Neuronal stem cell (in vitro differentiated cells): ENCODE data around the gene CTXN1.
"Not testable (repeated sequence)": the region's sequence is repeated elsewhere in the genome, so short reads cannot be mapped to it uniquely, and the experiment has no call there.

Experiments
- DNase-seq: peaks from one replicate; pipeline ENCODE4 v3.0.0-alpha.2; 2013; ENCODE audit warnings: low spot score
- H2AFZ ChIP-seq: one replicate; pipeline ENCODE4 v1.6.1; 2013; ENCODE audit warnings: mild to moderate bottlenecking, low read length, inconsistent platforms
- H2AK5ac ChIP-seq: 2 replicates; pipeline ENCODE4 v1.6.1; 2013; ENCODE audit warnings: low read depth, mild to moderate bottlenecking, inconsistent platforms, low read length, moderate library complexity, mixed read lengths
- H2BK120ac ChIP-seq: 2 replicates; pipeline ENCODE4 v1.6.1; 2013; ENCODE audit warnings: low read depth, mild to moderate bottlenecking, inconsistent platforms, low read length, moderate library complexity, mixed read lengths
- H2BK12ac ChIP-seq: one replicate; pipeline ENCODE4 v1.6.1; 2013; ENCODE audit warnings: low read length, inconsistent platforms
- H2BK15ac ChIP-seq: 2 replicates; pipeline ENCODE4 v1.6.1; 2013; ENCODE audit warnings: mild to moderate bottlenecking, low read length, inconsistent platforms, mixed read lengths
- H2BK5ac ChIP-seq: one replicate; pipeline ENCODE4 v1.6.1; 2013; ENCODE audit warnings: inconsistent platforms, mild to moderate bottlenecking, low read length, moderate library complexity
- H3K14ac ChIP-seq: one replicate; pipeline ENCODE4 v1.6.1; 2013; ENCODE audit warnings: low read length, inconsistent platforms
- H3K18ac ChIP-seq: 2 replicates; pipeline ENCODE4 v1.6.1; 2013; ENCODE audit warnings: low read length, inconsistent platforms
- H3K23ac ChIP-seq: 2 replicates; pipeline ENCODE4 v1.6.1; 2013; ENCODE audit warnings: low read depth, mild to moderate bottlenecking, mixed read lengths, low read length, inconsistent platforms; ENCODE audit not compliant: poor library complexity
- H3K27ac ChIP-seq: replicated peaks from 3 replicates; pipeline ENCODE4 v1.5.1; 2013; ENCODE audit warnings: low read length, inconsistent platforms
- H3K27me3 ChIP-seq, 3 experiments: 2 replicates each; pipeline ENCODE4 v1.6.1; 2013; ENCODE audit warnings: low read length in 3 of 3, mild to moderate bottlenecking in 2 of 3, inconsistent platforms in 1 of 3, low read depth in 1 of 3, mixed read lengths in 1 of 3, moderate library complexity in 1 of 3; ENCODE audit not compliant: control insufficient read depth in 3 of 3, insufficient read depth in 3 of 3
- H3K36me3 ChIP-seq, 2 donors: replicated peaks in 1 of 2; 2 replicates each; pipeline ENCODE4 v1.6.1; 2013; ENCODE audit warnings: low read length in 2 of 2; ENCODE audit not compliant: control insufficient read depth in 2 of 2, insufficient read depth in 2 of 2
- H3K4ac ChIP-seq: 2 replicates; pipeline ENCODE4 v1.6.1; 2013; ENCODE audit warnings: inconsistent platforms, mild to moderate bottlenecking, low read length, moderate library complexity
- H3K4me1 ChIP-seq, 2 donors: 1 replicate in 1 of 2; 2 replicates in 1 of 2; pipeline ENCODE4 v1.6.1; 2013; ENCODE audit warnings: low read length in 2 of 2, low read depth in 1 of 2; ENCODE audit not compliant: control insufficient read depth in 2 of 2, insufficient read depth in 1 of 2
- H3K4me2 ChIP-seq: one replicate; pipeline ENCODE4 v1.6.1; 2013; ENCODE audit warnings: mild to moderate bottlenecking, low read length, inconsistent platforms; ENCODE audit not compliant: insufficient read depth, poor library complexity, severe bottlenecking
- H3K4me3 ChIP-seq, 2 donors: 2 replicates each; pipeline ENCODE4 v1.5.1; 2013; ENCODE audit warnings: low read length in 2 of 2, mild to moderate bottlenecking in 2 of 2, inconsistent platforms in 1 of 2, moderate library complexity in 1 of 2
- H3K79me1 ChIP-seq: one replicate; pipeline ENCODE4 v1.6.1; 2013; ENCODE audit warnings: low read depth, mild to moderate bottlenecking, inconsistent platforms, low read length, moderate library complexity
- H3K9ac ChIP-seq: one replicate; pipeline ENCODE4 v1.6.1; 2013; ENCODE audit warnings: mild to moderate bottlenecking, low read depth, low read length, inconsistent platforms; ENCODE audit not compliant: poor library complexity
- H3K9me3 ChIP-seq, 2 donors: replicated peaks in 1 of 2; 2 replicates each; pipeline versions ENCODE3 to v1.6.1; 2013; ENCODE audit warnings: low read length in 2 of 2, mild to moderate bottlenecking in 2 of 2, inconsistent platforms in 1 of 2, low read depth in 1 of 2, mixed read lengths in 1 of 2, moderate library complexity in 1 of 2; ENCODE audit not compliant: control insufficient read depth in 2 of 2, insufficient read depth in 1 of 2
- H4K8ac ChIP-seq: one replicate; pipeline ENCODE4 v1.6.1; 2013; ENCODE audit warnings: low read depth, mild to moderate bottlenecking, inconsistent platforms, low read length, moderate library complexity
- H4K91ac ChIP-seq: one replicate; pipeline ENCODE4 v1.6.1; 2013; ENCODE audit warnings: low read length, low read depth, mild to moderate bottlenecking, inconsistent platforms; ENCODE audit not compliant: poor library complexity
- WGBS, 2 donors: extraction: QIAGEN DNeasy Blood & Tissue Kit; methylation state at CpG; one replicate each; pipeline ENCODE4 v1.1.7; 2013; ENCODE audit warnings: missing lambda C conversion rate in 2 of 2, mixed read lengths in 1 of 2; ENCODE audit not compliant: insufficient read length in 2 of 2, insufficient replicate concordance in 1 of 2; ENCODE audit errors: extremely low coverage in 2 of 2; 5-methylcytosine and 5-hydroxymethylcytosine counted together

The CTXN1 gene

GRCh38 chr19:7895565-7895964, 30.4 kb downstream of the CTXN1 start:
- Histone ChIP-seq H3K4me3 (peak overlapping the region in 1 of 2 donors; percentile 10), H3K27me3 (peaks cover 0 to 5% (median 0%) of the 10 kb centered on the region in 3 experiments), H3K9me3 (no peaks in the 10 kb centered on the region), H4K91ac (no peak overlapping the region), H2BK120ac (no peak overlapping the region), H3K36me3 (no peaks in the 10 kb centered on the region), H3K23ac (peak overlapping the region; percentile 89), H2BK12ac (no peak overlapping the region), H3K14ac (no peak overlapping the region), H2BK15ac (peak overlapping the region; percentile 49), H3K4me2 (no peak overlapping the region), H2AFZ (no peak overlapping the region), H3K79me1 (no peaks in the 10 kb centered on the region), H3K9ac (peak overlapping the region; percentile 44), H3K4ac (peak overlapping the region; percentile 66), H3K4me1 (peaks cover 0 to 5% of the 10 kb centered on the region in 2 donors), H3K18ac (peak overlapping the region; percentile 38), H2AK5ac (peak overlapping the region; percentile 46), H4K8ac (no peak overlapping the region), H2BK5ac (peak overlapping the region; percentile 39), H3K27ac (no peak overlapping the region)
- no CpG with 5 or more reads among the region's 13 CpGs for WGBS, 2 donors
- no peak for DNase-seq

GRCh38 chr19:7894612-7895309, 31.2 kb downstream of the CTXN1 start:
- Histone ChIP-seq H2BK15ac (peak overlapping the region; percentile 49), H3K27ac (no peak overlapping the region), H4K8ac (no peak overlapping the region), H3K23ac (no peak overlapping the region), H3K79me1 (no peaks in the 10 kb centered on the region), H2BK12ac (peak overlapping the region; percentile 1), H3K4me1 (peaks cover 0 to 5% of the 10 kb centered on the region in 2 donors), H3K14ac (no peak overlapping the region), H3K9ac (peak overlapping the region; percentile 44), H3K27me3 (peaks cover 0 to 10% (median 1%) of the 10 kb centered on the region in 3 experiments), H3K4me2 (no peak overlapping the region), H2AFZ (peak overlapping the region; percentile 53), H3K4me3 (no peak overlapping the region), H2BK5ac (no peak overlapping the region), H4K91ac (no peak overlapping the region), H3K9me3 (no peaks in the 10 kb centered on the region), H2BK120ac (no peak overlapping the region), H2AK5ac (peak overlapping the region; percentile 46), H3K18ac (no peak overlapping the region), H3K4ac (no peak overlapping the region), H3K36me3 (no peaks in the 10 kb centered on the region)
- DNase-seq = no peak
- WGBS, 2 donors = no CpG with 5 or more reads among the region's 18 CpGs

- not testable (repeated sequence) for H4K91ac ChIP-seq, H3K27ac ChIP-seq, H3K4me1 ChIP-seq, H3K9ac ChIP-seq, H3K9me3 ChIP-seq, H3K14ac ChIP-seq, H3K4me2 ChIP-seq, H2AFZ ChIP-seq, H3K79me1 ChIP-seq, H2AK5ac ChIP-seq, H3K4ac ChIP-seq, H2BK15ac ChIP-seq, H3K36me3 ChIP-seq, H2BK120ac ChIP-seq, H2BK5ac ChIP-seq, H3K23ac ChIP-seq, H4K8ac ChIP-seq, H3K18ac ChIP-seq, H3K4me3 ChIP-seq, DNase-seq
- WGBS, 2 donors = no CpG with 5 or more reads among the region's 18 CpGs
- Histone ChIP-seq H2BK12ac (peak overlapping the region; percentile 41), H3K27me3 (peaks cover 0 to 19% (median 8%) of the 10 kb centered on the region in 3 experiments)
Measured at GRCh38 chr19:7893362-7894101, 32.4 kb downstream of the CTXN1 start.

- Histone ChIP-seq H3K9me3 (no peaks in the 10 kb centered on the region), H3K18ac (peak overlapping the region; percentile 85), H3K27me3 (peaks cover 0 to 43% (median 19%) of the 10 kb centered on the region in 3 experiments), H2BK120ac (no peak overlapping the region), H3K27ac (no peak overlapping the region), H3K79me1 (no peaks in the 10 kb centered on the region), H3K36me3 (no peaks in the 10 kb centered on the region), H3K4me3 (peak overlapping the region in 1 of 2 donors; percentile 55), H3K4me2 (peak overlapping the region; percentile 81), H3K4ac (no peak overlapping the region), H3K14ac (no peak overlapping the region), H2BK12ac (no peak overlapping the region), H3K9ac (no peak overlapping the region), H2BK5ac (no peak overlapping the region), H2BK15ac (peak overlapping the region; percentile 69), H3K23ac (no peak overlapping the region), H2AK5ac (no peak overlapping the region), H3K4me1 (peaks cover 0 to 7% of the 10 kb centered on the region in 2 donors), H2AFZ (peak overlapping the region; percentile 91), H4K8ac (no peak overlapping the region), H4K91ac (no peak overlapping the region)
- WGBS, 2 donors = no CpG with 5 or more reads among the region's 8 CpGs
- no peak for DNase-seq
Measured at GRCh38 chr19:7888826-7889217, 37.1 kb downstream of the CTXN1 start.
